GM18520 (cell line): ENCODE results near the gene ABCD1.

Source experiments
- ATAC-seq: cut with Tn5 transposase; IDR thresholded peaks from one replicate; pipeline ENCODE4 v1.9.1; 2021; ENCODE audit not compliant: unreplicated experiment

ABCD1 gene

GRCh38 chrX:153755136-153755535 is 30.5 kb downstream of the ABCD1 start:
- ATAC-seq, result no peak

- no peak for ATAC-seq
Observed at GRCh38 chrX:153761863-153762262, 37.2 kb downstream of the ABCD1 start.

GRCh38 chrX:153762626-153763173 is 38.0 kb downstream of the ABCD1 start:
- ATAC-seq, result no peak

DNA sequence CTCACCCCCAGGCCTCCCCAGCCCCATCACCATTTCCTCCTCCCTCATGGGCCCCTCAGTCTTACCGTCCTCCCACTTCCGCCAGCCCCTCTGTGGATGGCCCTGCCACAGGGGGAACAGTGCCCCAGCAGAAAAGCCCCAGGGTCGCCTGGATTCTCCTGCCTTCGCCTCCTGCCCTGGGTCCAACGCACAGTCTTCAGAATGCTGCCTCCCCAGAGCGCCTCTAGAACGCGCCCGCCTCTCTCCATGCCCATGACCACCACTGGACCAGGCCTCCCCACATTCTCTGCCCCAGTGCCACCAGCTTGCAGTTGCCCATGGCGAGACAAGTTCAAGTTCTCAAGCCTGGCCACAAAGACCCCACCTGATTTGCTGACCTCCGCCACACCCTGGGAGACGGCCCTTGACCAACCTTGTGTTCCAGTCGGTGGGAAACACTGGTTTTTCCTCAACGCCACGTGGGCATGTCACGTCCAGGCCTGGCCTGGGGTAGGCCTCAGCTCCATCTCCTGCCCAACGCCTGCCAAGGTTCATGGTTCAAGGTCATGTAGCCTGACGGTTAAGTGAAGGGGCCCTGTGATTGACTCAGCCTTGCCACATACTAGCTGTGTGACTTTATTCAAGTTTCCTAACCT is 38.8 kb downstream of the ABCD1 start:
- no peak for ATAC-seq

GRCh38 chrX:153763989-153764755 is 39.5 kb downstream of the ABCD1 start, which contains the start of gene PLXNB3:
Gene PLXNB3 (plus strand): TSS chrX:153764249. CDS start chrX:153765536, 1,287 bp downstream.
- no peak for ATAC-seq

GRCh38 chrX:153764786-153765137 is 40.1 kb downstream of the ABCD1 start:
- ATAC-seq, result no peak

GRCh38 chrX:153765138-153766079 is 40.8 kb downstream of the ABCD1 start:
- no peak for ATAC-seq

- ATAC-seq, result no peak
Observed at GRCh38 chrX:153766098-153766817, 41.6 kb downstream of the ABCD1 start.

- no peak for ATAC-seq
Observed at GRCh38 chrX:153766871-153767673, 42.4 kb downstream of the ABCD1 start.

DNA sequence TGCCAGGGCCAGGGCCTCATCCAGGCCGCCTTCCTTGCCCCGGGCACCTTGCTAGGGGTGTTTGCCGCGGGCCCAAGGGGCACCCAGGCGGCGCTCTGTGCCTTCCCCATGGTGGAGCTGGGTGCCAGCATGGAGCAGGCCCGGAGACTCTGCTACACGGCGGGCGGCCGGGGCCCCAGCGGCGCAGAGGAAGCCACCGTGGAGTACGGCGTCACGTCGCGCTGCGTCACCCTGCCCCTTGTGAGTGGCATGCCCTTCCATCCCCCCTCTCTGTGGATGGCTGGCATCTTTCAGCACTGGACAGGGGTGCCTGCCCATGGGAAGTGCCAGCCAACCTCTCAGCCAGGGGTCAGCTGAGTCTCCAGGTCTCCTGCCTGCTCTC is 43.0 kb downstream of the ABCD1 start:
- ATAC-seq, result no peak

- no peak for ATAC-seq
Observed at GRCh38 chrX:153768311-153769157, 43.9 kb downstream of the ABCD1 start.

- ATAC-seq, result no peak
Observed at GRCh38 chrX:153769158-153769864, 44.7 kb downstream of the ABCD1 start.

DNA sequence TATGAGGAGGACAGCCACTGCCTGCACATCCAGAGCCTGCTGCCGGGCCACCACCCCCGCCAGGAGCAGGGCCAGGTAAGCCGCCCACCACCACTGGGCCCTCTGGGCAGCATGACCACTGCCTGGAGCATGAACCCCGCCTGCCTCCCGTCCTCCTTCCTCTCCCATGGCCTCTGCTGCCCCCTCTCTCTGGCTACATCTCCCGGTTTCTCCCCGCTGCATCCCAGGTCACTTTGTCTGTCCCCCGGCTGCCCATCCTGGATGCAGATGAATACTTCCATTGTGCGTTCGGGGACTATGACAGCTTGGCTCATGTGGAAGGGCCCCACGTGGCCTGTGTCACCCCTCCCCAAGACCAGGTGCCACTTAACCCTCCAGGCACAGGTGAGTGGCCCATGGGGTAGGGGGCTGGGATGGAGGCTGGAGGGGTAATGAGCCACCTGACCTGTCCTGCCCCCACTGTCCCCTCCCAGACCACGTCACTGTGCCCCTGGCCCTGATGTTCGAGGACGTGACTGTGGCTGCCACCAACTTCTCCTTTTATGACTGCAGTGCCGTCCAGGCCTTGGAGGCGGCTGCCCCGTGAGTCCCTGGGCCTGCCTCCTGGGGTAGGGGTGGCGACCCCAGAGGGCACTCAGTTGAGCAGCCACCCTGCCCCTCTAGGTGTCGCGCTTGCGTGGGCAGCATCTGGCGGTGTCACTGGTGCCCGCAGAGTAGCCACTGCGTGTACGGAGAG is 45.4 kb downstream of the ABCD1 start:
- ATAC-seq, result no peak

DNA sequence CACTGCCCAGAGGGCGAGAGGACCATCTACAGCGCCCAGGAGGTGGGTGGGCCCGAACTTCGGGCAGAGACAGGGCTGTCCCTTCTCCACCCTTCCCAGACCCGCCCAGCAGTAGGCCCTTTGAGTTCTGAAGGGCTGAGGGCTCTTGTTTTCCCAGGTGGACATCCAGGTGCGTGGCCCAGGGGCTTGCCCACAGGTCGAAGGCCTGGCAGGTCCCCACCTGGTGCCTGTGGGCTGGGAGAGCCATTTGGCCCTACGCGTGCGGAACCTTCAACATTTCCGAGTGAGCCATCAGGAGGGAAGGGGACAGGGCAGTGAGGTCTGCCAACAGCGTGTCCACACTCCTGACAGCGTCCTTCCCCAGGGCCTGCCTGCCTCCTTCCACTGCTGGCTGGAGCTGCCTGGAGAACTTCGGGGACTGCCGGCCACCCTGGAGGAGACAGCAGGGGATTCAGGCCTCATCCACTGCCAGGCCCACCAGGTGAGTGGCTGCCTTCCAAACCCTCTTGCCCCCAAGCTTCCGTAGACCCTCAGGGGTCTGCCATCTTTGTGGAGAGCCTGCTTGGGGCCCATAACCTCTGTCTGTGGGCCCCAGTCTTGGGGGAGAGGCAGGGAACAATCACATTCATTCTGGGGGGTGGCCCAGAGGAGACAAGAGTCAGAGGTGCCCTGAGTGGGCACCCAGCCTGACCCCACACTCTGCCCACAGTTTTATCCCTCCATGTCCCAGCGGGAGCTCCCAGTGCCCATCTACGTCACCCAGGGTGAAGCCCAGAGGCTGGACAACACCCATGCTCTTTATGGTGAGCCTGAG is 46.2 kb downstream of the ABCD1 start:
- no peak for ATAC-seq

DNA sequence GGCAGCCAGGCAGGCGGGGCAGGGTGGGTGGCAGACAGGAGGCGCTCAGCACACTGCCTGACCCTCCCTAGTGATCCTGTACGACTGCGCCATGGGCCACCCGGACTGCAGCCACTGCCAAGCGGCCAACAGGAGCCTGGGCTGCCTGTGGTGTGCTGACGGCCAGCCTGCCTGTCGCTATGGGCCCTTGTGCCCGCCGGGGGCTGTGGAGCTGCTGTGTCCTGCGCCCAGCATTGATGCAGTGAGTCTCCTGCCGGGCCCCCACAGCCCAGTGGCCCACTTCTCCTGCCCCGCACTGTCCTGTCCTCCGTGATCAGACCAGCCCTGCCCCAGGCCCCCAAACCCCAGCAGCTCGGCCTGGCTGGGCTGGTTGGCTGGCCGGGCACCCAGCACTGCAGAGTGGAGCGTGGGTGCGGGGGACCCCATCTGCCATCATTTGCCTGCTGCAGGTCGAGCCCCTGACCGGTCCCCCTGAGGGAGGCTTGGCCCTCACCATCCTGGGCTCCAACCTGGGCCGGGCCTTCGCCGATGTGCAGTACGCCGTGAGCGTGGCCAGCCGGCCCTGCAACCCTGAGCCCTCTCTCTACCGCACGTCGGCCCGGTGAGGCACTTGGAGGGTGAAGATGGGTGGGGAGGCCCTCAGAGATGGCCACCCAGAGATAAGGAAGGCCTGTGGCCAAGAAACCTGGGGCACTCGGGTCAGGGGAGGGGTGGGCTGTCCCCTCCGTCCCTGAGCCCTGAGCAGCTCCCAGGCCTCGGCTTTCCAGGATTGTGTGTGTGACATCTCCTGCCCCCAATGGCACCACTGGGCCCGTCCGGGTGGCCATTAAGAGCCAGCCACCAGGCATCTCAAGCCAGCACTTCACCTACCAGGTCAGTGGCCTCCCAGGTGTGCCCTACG is 47.0 kb downstream of the ABCD1 start:
- no peak for ATAC-seq
